ENCODE measurements around the gene AADAT. TPM values are rescaled to one million over a fixed set of nuclear protein-coding genes. Genes with fewer than 3 reads are reported as not detected.

Gene AADAT
- total and polyA plus RNA-seq, 2 of the 8 experiments (the other 6 are each of a cell fraction or from before 2014, with no cell fraction given): 6.1 to 7.7 TPM

GRCh38 chr4:170102426-170102825 lies 12.7 kb upstream of the AADAT start:
- Histone ChIP-seq H3K56ac (replicated peaks; ENCODE audit: insufficient read length, low read depth, low read length) (no peak overlapping the region), H3K23me2 (ENCODE audit: low read depth, low read length) (no peaks in the 10 kb centered on the region), H3K4ac (replicated peaks; ENCODE audit: insufficient read length, low read depth, low read length) (no peak overlapping the region), H3K18ac (ENCODE audit: extremely low read depth, low read length) (no peak overlapping the region), H2BK20ac (ENCODE audit: low read length) (no peak overlapping the region), H2AFZ (ENCODE audit: low read length) (no peak overlapping the region), H2BK15ac (ENCODE audit: low read length) (no peak overlapping the region), H3K36me3 (ENCODE audit: control insufficient read depth in 2 of 4, insufficient read depth in 4 of 4, low read length in 3 of 4) (no peaks in the 10 kb centered on the region), H3K27ac (ENCODE audit: low read depth, low read length) (no peak overlapping the region), H3K23ac (ENCODE audit: insufficient read length) (no peak overlapping the region), H3K79me2 (ENCODE audit: control insufficient read depth in 1 of 2, insufficient read depth in 2 of 2, low read length in 2 of 2) (no peaks in the 10 kb centered on the region), H3K27me3 (replicated peaks in 1 of 4; ENCODE audit: control insufficient read depth in 3 of 4, extremely low read depth in 1 of 4, insufficient read depth in 3 of 4, low read length in 3 of 4) (no peaks in the 10 kb centered on the region), H2AK5ac (ENCODE audit: low read depth, low read length) (no peak overlapping the region), H4K5ac (ENCODE audit: insufficient read length, low read depth, low read length) (no peak overlapping the region), H2BK12ac (ENCODE audit: low read depth, low read length) (no peak overlapping the region), H2BK120ac (replicated peaks; ENCODE audit: low read depth, low read length) (no peak overlapping the region), H4K20me1 (replicated peaks in 1 of 2; ENCODE audit: control insufficient read depth in 1 of 2, insufficient read depth in 2 of 2, low read length in 2 of 2) (no peaks in the 10 kb centered on the region), H3K4me1 (replicated peaks in 1 of 4; ENCODE audit: control insufficient read depth in 3 of 4, insufficient read depth in 4 of 4, low read length in 3 of 4) (0 out of 7 replicates have a peak, but pooled peaks cover 0 to 2% (median 0%) of the 10 kb centered on the region in 4 experiments), H2BK5ac (ENCODE audit: low read depth, low read length) (no peak overlapping the region), H4K8ac (ENCODE audit: extremely low read depth, insufficient read depth, low read length) (no peak overlapping the region), H3K79me1 (ENCODE audit: low read depth, low read length) (no peaks in the 10 kb centered on the region), H4K91ac (replicated peaks; ENCODE audit: insufficient read length, low read length) (no peak overlapping the region), H3K4me3 (ENCODE audit: extremely low read depth in 1 of 4, insufficient read depth in 2 of 4, low read depth in 3 of 4, low read length in 4 of 4) (no peak overlapping the region), H3K9ac (replicated peaks in 1 of 4; ENCODE audit: extremely low read depth in 1 of 4, low read depth in 3 of 4, low read length in 3 of 4) (no peak overlapping the region), H3K9me3 (ENCODE audit: insufficient read depth in 2 of 2, low read depth in 1 of 2, low read length in 1 of 2) (peaks cover 7% of the 10 kb centered on the region in 2 experiments; a peak in 1 of 4 replicates), H3K14ac (ENCODE audit: insufficient read length) (no peak overlapping the region), H3K4me2 (ENCODE audit: insufficient read depth in 1 of 2, low read depth in 2 of 2, low read length in 2 of 2) (no peak overlapping the region)
- 93% methylated on average over 1 of the region's 1 CpG; no CpG with 5 or more reads in 1 of the 2 experiments for WGBS, 2 experiments (ENCODE audit: extremely low coverage in 1 of 2, insufficient coverage in 1 of 2, insufficient read length in 1 of 2, insufficient replicate concordance in 2 of 2, low coverage in 1 of 2, low lambda C conversion rate in 2 of 2, missing lambda C conversion rate in 1 of 2)
- ChIA-PET CTCF (ENCODE audit: partially characterized antibody) (interaction anchor here (0.6 to 1.7 kb wide), 8 partner anchors 8 to 490 kb away, joined by 3 to 5 read pairs (median 3); partner anchors contain the start of gene NEK1), POLR2A (ENCODE audit: partially characterized antibody) (interaction anchor here (1.4 kb wide), 1 partner anchor 10 kb away, joined by 4 read pairs; no protein-coding TSS in a partner anchor)
- DNase-seq (ENCODE audit: low read depth in 1 of 2, low spot score in 2 of 2): no peak
- no peak for FAIRE-seq
- no peak for TF ChIP-seq GABPA (IDR thresholded peaks at IDR 0.05; ENCODE audit: borderline replicate concordance, insufficient read depth, low read length)
- TF ChIP-seq TBP (IDR thresholded peaks at IDR 0.05; ENCODE audit: low read depth, low read length): no peak
- TF ChIP-seq POLR2AphosphoS5 (IDR thresholded peaks at IDR 0.05; ENCODE audit: low read depth, low read length): no peak
- TF ChIP-seq SIX5 (IDR thresholded peaks at IDR 0.05; ENCODE audit: low read depth, low read length): no peak

All from H1 (cell line).